RPMI7951 (cell line): ENCODE data around the gene MAP4K4. TPM values are rescaled to one million over a fixed set of nuclear protein-coding genes. Genes with fewer than 3 reads are reported as not detected.
"Not testable (repeated sequence)": the region's sequence is repeated elsewhere in the genome, so short reads cannot be mapped to it uniquely, and the experiment has no call there.

Experiments
- DNase-seq: peaks from one replicate; pipeline ENCODE4 v3.0.0-alpha.2; 2012; ENCODE audit warnings: low read depth
- total RNA-seq: library from RNA; depleted of rRNA; stranded (reverse); fragments of >200 nt; shearing (Covaris generic); gene quantifications from 2 replicates; pipeline ENCODE4 v1.2.3, GENCODE V29; 2014

The MAP4K4 gene
- total RNA-seq, 1 experiment from 2014 or later: 77.5 TPM

DNA sequence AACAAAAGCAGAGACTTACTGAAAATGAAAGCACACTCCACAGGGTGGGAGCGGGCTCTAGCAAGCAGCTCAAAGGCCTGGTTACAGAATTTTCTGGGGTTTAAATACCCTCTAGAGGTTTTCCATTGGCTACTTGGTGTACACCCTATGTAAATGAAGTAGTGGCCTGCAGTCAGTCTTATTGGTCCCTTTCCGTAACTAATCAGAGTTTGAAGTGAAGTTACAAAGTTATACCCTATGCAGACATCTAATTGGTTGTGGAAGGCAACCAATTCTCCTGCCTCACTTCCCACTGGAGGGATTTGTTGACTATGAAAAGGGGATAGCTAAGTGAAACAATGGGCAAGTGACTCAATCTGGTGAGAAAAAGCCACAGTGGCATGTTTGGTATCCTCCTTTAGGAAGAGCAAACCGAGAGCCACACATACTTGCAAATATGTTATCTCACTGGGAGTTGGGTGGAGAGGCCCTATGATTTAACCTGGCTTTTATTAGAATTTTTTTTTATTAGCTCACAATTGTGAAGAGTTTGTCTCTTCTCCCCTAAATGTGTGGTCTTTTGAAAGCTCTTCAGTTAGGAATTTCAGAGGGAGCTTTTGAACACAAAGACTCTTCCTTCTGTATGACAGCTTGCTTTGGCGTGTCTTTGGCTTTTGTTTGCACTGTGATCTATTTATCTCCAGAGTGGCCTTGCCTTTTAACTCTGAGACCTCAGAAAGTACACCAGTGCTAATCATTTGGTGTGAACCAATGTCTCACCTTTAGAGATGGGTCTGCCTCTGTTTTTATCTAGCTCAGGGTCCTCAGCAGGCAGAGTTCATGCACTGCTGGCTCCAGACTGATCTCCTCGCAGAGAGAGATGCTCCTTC lies 69.6 kb downstream of the MAP4K4 start:
- peak; percentile 97 for DNase-seq

DNA sequence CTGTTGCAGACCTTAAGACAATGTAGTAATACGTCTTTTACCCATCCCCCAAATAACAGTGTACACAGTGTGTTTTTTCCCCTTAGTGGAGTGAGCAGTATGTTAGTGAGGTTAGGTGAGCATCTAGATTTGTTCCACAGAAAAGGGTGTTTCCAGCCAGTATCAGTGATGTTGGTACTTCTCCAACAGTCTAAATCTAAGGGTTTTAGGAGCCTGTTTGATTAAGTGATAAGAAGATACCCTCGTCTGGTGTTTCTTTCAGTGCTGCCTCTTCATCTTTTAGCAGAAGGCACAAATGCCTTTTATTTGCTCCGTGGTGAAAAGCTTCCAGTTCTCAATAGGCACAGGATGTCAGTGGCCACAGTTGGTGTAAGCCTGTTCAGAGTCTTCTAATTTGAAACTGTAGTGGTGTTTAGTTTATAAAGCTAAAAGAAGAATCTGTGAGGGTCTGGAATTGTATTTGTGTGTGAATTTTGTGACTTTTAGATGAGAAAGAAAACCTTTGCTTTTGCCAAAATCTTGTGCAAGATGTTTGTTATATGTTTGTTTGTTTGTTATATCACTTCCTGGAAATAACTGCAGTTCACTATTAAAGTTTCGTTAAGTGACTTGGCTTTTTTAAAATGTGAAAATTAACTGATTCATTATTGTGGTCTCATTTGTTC lies 71.2 kb downstream of the MAP4K4 start:
- no peak for DNase-seq

DNA sequence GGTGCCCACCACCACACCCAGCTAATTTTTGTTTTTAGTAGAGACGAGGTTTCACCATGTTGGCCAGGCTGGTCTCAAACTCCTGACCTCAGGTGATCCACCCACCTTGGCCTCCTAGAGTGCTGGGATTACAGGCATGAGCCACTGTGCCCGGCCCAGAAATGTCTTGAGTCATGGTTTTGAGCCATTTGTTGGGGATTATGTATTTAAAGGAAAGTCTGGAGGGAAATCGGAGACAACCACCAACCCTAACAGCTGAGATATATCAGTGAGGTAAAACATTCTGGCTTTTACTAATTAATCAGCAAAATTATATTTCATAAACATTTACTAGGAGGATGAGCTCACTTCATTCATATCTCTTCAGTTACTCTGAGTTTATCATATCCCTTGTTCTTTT lies 72.2 kb downstream of the MAP4K4 start:
- not testable (repeated sequence) for DNase-seq

- DNase-seq: peak; percentile 76
Measured at GRCh38 chr2:101770726-101771125, 73.2 kb downstream of the MAP4K4 start.

DNA sequence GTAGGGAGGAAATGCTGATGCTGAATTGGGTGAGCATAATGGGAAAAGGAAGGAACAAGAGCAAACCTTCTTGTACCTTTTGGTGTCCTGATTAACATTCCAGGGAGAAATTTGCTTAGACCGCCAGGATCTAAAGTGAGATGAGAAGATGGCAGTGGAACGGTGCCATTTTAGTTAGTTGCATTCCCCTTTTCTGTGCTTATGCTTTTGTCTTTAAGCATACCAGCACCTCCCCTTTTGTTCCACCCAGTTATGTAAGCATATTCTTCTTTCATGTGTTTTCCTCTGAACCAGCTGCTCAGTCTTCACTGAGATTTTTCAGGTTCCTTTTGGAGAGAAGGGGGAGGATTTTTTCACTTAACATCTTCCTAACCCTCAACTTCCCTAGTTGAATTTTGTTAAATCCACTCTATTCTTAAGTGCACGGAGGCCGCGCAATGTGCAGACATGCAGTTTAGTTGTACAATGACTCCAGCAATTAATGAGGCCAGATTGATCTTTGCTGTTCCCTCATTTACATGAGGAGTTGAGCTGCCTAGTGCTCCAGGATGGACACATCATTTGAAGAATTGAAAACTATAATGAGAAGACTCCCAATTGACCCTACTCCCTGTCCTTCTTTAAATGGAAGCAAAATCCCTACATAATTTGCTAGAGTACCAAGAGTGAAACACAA lies 73.9 kb downstream of the MAP4K4 start:
- no peak for DNase-seq

DNA sequence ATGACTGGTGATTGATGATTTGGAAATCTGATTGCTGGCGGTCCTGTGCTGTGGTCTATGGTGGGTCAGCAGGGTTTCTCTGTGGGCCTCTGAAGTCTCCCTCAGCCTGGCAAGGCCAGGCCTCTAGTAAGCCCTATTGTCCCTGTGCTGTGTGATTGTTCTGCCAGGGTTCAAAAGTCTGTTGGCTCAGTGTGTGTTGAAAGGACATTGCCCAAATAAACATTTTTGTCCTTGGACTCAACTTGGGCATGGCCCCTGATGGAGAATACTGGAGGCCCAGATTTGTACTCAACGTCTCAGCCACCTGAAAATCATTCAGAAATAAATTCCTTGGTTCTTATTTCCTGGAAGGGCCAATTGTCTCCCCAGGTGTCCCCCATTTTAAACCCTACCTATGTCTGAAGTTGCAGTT lies 74.4 kb downstream of the MAP4K4 start:
- DNase-seq: no peak

DNA sequence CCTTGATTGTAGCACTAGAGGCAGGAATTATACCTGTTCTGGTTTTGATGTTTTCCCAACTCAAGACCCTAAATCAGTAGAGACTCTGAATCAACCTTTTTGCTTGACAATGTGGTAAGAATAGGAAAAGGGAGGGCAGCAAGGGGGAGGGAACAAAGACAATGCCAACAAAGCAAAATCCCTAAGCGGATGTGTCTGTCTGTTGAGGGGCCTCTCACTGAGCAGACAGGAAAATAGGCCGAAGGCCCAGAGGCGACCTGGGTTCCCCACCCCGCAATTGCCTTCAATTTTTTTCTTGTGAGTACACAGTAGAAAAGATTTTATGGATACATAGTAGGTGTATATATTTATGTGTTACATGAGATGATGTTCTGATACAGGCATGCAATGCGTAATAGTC lies 75.6 kb downstream of the MAP4K4 start:
- DNase-seq: no peak

GRCh38 chr2:101773961-101774360 lies 76.5 kb downstream of the MAP4K4 start:
- not testable (repeated sequence) for DNase-seq

DNA sequence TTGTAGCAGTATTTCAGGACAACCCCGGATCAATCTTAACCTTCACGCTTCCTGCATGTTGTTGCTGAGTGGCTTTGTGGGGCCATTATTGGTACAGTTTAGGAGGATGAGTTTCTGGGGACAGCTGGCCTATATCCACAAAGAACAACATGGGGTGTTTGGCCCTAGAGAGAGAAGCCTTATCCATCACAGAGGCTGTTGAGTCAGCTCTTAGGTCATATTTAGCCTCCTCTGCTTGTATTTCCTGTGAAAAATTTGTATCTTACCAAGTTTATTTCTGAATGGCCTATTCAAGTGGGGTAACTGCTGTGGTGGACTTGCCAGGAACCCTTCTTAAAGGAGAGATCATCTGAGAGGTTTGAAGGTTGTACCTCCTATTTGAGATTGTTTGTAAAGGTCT lies 77.6 kb downstream of the MAP4K4 start:
- no peak for DNase-seq

- DNase-seq: no peak
Measured at GRCh38 chr2:101775636-101776035, 78.1 kb downstream of the MAP4K4 start.

DNA sequence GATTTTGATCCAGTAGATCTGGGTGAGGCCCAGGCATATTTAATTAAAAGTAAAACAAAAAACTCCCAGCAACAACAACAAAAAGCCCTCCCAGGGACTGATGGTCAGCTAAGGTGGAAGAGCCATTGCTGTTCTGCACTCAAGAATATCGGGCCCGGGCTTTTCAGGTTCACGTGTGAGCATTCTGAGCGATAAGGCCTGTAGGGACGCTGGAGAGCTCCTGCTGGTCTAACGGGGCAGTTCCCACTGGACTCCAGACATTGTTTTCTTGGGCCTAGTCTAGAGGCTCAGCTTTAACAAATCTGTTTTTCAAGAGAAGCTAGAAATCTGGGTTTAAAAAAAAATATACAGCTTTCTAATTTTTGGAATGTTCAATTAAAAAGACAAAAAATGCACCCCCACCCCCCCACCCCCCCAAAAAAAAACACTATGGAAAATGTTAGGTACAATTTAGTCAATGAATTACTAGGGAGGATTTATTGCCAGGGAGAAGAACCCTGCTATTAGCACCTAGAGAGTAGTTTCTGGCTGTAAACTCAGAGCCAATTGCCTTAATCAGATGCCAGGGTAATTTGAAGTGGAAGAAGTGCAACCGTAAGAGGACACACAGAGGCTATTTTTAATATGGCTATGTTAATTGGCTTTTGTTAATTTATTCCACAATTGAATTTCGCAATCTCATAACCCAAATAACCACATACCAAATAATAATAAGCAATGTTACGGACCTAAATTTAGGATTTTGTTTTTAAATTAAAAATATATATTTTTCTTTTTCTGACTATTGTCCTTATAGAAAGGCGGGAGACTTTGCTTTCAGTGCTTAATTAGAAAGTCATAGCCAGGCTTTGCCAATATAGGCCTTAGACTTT lies 78.9 kb downstream of the MAP4K4 start:
- DNase-seq: no peak

DNA sequence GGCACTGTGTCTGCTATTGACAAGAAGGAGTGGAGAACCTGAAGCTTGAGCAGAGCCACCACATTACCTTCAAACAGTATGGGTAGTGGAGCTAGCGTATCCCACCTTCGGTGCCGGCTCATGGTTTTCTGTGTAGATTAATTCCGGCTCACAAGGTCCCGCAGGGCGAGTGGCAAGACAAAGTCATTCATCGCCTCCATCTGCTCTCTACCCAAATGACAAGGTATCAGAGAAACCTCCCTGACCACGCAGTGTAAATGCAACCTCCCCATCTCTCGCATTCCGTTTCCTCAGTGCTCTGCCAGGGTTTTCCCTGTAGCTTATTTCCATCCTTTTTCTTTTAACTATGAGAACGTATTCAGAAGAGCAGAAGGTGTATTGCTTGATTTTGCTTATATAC lies 79.8 kb downstream of the MAP4K4 start:
- DNase-seq: no peak

GRCh38 chr2:101778102-101778501 lies 80.6 kb downstream of the MAP4K4 start:
- DNase-seq: no peak

- DNase-seq: no peak
Measured at GRCh38 chr2:101779190-101779589, 81.7 kb downstream of the MAP4K4 start.

GRCh38 chr2:101779656-101780055 lies 82.1 kb downstream of the MAP4K4 start:
- no peak for DNase-seq

DNA sequence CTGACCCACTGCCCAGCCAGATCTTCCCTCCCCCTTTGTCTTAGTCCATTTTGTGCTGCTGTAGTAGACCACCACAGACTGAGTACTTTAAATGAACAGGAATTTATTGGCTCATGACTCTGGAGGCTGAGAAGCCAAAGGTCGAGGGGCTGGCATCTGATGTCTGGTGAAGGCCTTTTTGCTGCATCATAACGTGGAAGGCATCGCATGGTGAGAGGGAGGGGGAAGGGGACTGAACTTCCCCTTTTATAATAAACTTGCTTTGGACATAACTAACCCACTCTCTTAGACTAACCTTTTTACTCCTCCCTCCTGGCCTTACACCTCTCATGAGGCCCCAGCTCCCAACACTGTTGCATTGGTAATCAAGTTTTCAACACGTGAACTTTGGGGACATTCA lies 83.8 kb downstream of the MAP4K4 start:
- DNase-seq: no peak

DNA sequence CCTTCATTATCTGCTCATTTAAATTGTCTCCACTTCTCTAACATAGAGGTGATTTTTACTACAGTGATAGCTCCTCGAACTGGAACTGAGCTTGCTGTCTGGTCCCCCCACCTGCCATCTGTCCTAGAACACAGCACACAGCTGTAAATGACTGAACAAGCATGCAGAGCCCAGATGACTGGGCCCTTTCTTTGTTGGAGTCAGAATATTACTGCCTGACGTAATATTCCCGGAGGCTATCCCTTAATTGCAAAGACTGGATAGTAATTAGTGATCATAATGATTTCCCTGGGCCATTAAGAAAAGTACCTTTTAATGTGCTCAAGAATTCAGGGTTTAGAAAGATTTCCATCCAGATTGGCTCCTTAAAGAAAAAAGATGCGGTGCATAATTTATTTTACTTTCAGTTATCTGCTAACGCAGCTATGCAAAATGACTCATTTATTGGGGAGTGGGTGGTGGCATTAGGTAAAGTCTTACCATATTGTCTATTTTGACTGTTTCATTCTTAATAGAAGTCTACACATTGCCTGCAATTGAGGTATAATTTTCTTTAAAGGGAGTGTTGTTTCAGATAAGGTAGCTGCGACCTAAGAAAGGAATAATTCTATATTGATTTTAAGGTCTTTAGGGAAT lies 84.4 kb downstream of the MAP4K4 start:
- peak; percentile 41 for DNase-seq

GRCh38 chr2:101782427-101782792 lies 84.9 kb downstream of the MAP4K4 start:
- no peak for DNase-seq

- DNase-seq: no peak
Measured at GRCh38 chr2:101787097-101787496, 89.6 kb downstream of the MAP4K4 start.

GRCh38 chr2:101788565-101788964 lies 91.1 kb downstream of the MAP4K4 start:
- no peak for DNase-seq
